Measurements from ENCODE around the gene ZBTB16. TPM values are rescaled to one million over a fixed set of nuclear protein-coding genes. Genes with fewer than 3 reads are reported as not detected.

Gene ZBTB16
- polyA plus RNA-seq, 1 donor from 2014 or later, result 0.45 TPM

DNA sequence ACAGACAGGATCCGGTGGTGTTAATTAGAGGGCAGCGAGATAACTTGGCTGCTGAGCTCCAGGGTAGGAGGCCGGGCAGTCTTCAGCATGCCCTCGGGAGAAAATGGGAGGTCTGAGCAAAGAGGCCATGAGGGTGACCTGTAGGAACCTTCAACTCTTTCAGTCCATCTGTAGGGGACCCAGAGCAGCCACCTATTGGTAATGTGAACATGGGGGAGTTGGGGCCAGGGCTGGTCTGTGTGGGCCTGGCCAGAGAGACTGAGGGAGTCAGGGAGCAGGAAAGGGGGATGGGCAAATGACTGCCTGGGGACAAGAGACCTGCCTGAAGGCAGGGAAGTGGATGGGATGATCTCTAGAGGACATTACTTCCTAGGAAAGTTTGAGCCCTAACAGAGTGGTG is 135.6 kb downstream of the ZBTB16 start:
- no peak overlapping the region for H3K27ac ChIP-seq (ENCODE audit: low read length)
- H3K4me2 ChIP-seq (ENCODE audit: low read length), result no peak overlapping the region
- no peaks in the 10 kb centered on the region for H4K20me1 ChIP-seq (ENCODE audit: insufficient read depth)
- H3K79me2 ChIP-seq (replicated peaks; ENCODE audit: insufficient read depth, low read length), result no peaks in the 10 kb centered on the region
- no peak overlapping the region for H3K9ac ChIP-seq (ENCODE audit: low read length)
- H3F3A ChIP-seq (ENCODE audit: insufficient read depth, low read length, poor library complexity, severe bottlenecking), result no peaks in the 10 kb centered on the region
- H2AFZ ChIP-seq (ENCODE audit: low read depth, low read length), result no peak overlapping the region
- H3K9me2 ChIP-seq (ENCODE audit: insufficient read depth, low read length), result no peaks in the 10 kb centered on the region
- H3K9me3 ChIP-seq (ENCODE audit: low read length), result no peaks in the 10 kb centered on the region
- TF ChIP-seq RAD21 (conservative IDR thresholded peaks at IDR 0.05), result no peak
- TF ChIP-seq, protein P1, sequence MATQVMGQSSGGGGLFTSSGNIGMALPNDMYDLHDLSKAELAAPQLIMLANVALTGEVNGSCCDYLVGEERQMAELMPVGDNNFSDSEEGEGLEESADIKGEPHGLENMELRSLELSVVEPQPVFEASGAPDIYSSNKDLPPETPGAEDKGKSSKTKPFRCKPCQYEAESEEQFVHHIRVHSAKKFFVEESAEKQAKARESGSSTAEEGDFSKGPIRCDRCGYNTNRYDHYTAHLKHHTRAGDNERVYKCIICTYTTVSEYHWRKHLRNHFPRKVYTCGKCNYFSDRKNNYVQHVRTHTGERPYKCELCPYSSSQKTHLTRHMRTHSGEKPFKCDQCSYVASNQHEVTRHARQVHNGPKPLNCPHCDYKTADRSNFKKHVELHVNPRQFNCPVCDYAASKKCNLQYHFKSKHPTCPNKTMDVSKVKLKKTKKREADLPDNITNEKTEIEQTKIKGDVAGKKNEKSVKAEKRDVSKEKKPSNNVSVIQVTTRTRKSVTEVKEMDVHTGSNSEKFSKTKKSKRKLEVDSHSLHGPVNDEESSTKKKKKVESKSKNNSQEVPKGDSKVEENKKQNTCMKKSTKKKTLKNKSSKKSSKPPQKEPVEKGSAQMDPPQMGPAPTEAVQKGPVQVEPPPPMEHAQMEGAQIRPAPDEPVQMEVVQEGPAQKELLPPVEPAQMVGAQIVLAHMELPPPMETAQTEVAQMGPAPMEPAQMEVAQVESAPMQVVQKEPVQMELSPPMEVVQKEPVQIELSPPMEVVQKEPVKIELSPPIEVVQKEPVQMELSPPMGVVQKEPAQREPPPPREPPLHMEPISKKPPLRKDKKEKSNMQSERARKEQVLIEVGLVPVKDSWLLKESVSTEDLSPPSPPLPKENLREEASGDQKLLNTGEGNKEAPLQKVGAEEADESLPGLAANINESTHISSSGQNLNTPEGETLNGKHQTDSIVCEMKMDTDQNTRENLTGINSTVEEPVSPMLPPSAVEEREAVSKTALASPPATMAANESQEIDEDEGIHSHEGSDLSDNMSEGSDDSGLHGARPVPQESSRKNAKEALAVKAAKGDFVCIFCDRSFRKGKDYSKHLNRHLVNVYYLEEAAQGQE (IDR thresholded peaks at IDR 0.05; ENCODE audit: borderline replicate concordance), result no peak
- TF ChIP-seq POLR2AphosphoS5 (IDR thresholded peaks at IDR 0.05), result no peak
- no peak for TF ChIP-seq EZH2 (IDR thresholded peaks at IDR 0.05; ENCODE audit: borderline replicate concordance, insufficient read depth, low read length, poor library complexity, severe bottlenecking)
- no peak for TF ChIP-seq MXI1 (conservative IDR thresholded peaks at IDR 0.05; ENCODE audit: poor library complexity, severe bottlenecking)
- TF ChIP-seq SMC3 (conservative IDR thresholded peaks at IDR 0.05; ENCODE audit: poor library complexity), result no peak
- no peak for TF ChIP-seq TAF1 (IDR thresholded peaks at IDR 0.05; ENCODE audit: low read depth)
- TF ChIP-seq EP300 (conservative IDR thresholded peaks at IDR 0.05; ENCODE audit: poor library complexity, severe bottlenecking), result no peak
- TF ChIP-seq, protein P2, sequence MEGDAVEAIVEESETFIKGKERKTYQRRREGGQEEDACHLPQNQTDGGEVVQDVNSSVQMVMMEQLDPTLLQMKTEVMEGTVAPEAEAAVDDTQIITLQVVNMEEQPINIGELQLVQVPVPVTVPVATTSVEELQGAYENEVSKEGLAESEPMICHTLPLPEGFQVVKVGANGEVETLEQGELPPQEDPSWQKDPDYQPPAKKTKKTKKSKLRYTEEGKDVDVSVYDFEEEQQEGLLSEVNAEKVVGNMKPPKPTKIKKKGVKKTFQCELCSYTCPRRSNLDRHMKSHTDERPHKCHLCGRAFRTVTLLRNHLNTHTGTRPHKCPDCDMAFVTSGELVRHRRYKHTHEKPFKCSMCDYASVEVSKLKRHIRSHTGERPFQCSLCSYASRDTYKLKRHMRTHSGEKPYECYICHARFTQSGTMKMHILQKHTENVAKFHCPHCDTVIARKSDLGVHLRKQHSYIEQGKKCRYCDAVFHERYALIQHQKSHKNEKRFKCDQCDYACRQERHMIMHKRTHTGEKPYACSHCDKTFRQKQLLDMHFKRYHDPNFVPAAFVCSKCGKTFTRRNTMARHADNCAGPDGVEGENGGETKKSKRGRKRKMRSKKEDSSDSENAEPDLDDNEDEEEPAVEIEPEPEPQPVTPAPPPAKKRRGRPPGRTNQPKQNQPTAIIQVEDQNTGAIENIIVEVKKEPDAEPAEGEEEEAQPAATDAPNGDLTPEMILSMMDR (IDR thresholded peaks at IDR 0.05; ENCODE audit: poor library complexity, severe bottlenecking), result no peak
- H3K36me3 ChIP-seq (ENCODE audit: insufficient read depth, low read length), result no peaks in the 10 kb centered on the region
- H3K4me3 ChIP-seq (ENCODE audit: low read length), result no peak overlapping the region
- H3K27me3 ChIP-seq (ENCODE audit: insufficient read depth, low read depth, low read length), result no peaks in the 10 kb centered on the region

DNA sequence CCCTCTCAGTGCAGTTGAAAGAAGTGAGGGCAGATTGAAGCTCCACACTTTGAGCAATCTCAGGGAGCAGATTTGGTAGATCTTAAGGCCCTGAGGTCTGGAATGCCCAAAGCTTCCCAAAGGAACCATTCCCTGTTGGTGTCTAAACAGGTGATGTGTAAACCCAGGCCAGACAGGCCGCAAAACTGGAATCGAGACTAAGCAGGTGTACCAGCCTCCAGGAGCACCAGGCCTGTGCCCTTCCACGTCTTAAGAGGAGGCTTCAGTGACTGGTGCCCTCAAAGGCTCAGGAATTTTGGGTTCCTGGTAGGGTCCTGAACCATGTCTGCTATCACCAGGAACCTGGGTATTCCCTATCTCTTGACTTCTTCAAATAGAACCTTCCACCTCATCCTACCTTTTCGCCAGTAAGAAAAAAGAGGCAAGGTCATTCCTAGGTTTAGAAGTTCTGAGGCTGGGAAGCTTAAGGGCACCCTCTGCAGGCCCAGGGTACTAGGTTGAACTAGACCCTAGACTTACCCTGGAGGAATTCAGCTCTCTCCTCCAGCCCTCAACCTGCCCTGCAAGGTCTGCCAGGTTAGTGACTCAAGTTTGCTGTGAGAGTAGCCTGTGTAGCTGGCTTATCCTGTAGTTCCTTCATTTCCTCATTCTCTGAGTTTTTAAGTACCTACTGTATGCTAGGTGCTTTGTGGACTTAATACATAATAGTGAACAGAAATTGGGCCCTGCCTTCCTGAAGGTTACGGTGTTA is 136.6 kb downstream of the ZBTB16 start:
- Histone ChIP-seq H3K9me2 (ENCODE audit: insufficient read depth, low read length) (no peaks in the 10 kb centered on the region), H3K4me2 (ENCODE audit: low read length) (no peak overlapping the region), H3K9me3 (ENCODE audit: low read length) (no peaks in the 10 kb centered on the region), H3F3A (ENCODE audit: insufficient read depth, low read length, poor library complexity, severe bottlenecking) (no peaks in the 10 kb centered on the region), H3K79me2 (replicated peaks; ENCODE audit: insufficient read depth, low read length) (no peaks in the 10 kb centered on the region), H3K27ac (ENCODE audit: low read length) (no peak overlapping the region), H3K4me3 (ENCODE audit: low read length) (no peak overlapping the region), H3K27me3 (ENCODE audit: insufficient read depth, low read depth, low read length) (no peaks in the 10 kb centered on the region), H2AFZ (ENCODE audit: low read depth, low read length) (no peak overlapping the region), H3K9ac (ENCODE audit: low read length) (no peak overlapping the region), H3K36me3 (ENCODE audit: insufficient read depth, low read length) (no peaks in the 10 kb centered on the region), H4K20me1 (ENCODE audit: insufficient read depth) (no peaks in the 10 kb centered on the region)
- TF ChIP-seq, protein P1 (IDR thresholded peaks at IDR 0.05; ENCODE audit: borderline replicate concordance), result no peak
- no peak for TF ChIP-seq MXI1 (conservative IDR thresholded peaks at IDR 0.05; ENCODE audit: poor library complexity, severe bottlenecking)
- no peak for TF ChIP-seq TAF1 (IDR thresholded peaks at IDR 0.05; ENCODE audit: low read depth)
- TF ChIP-seq, protein P2 (IDR thresholded peaks at IDR 0.05; ENCODE audit: poor library complexity, severe bottlenecking), result no peak
- TF ChIP-seq POLR2AphosphoS5 (IDR thresholded peaks at IDR 0.05), result no peak
- no peak for TF ChIP-seq SMC3 (conservative IDR thresholded peaks at IDR 0.05; ENCODE audit: poor library complexity)
- no peak for TF ChIP-seq EP300 (conservative IDR thresholded peaks at IDR 0.05; ENCODE audit: poor library complexity, severe bottlenecking)
- no peak for TF ChIP-seq RAD21 (conservative IDR thresholded peaks at IDR 0.05)
- no peak for TF ChIP-seq EZH2 (IDR thresholded peaks at IDR 0.05; ENCODE audit: borderline replicate concordance, insufficient read depth, low read length, poor library complexity, severe bottlenecking)
